ENCODE data around the gene KRTAP10-1. TPM values are rescaled to one million over a fixed set of nuclear protein-coding genes. Genes with fewer than 3 reads are reported as not detected.

The KRTAP10-1 gene
- total RNA-seq, 1 experiment from 2014 or later = not detected

- ChIA-PET CTCF (interaction anchor here (1.1 kb wide), 1 partner anchor 51 kb away, joined by 3 read pairs; no protein-coding TSS in a partner anchor), POLR2A (no interaction called here)
- no peaks in the 10 kb centered on the region for H3K36me3 ChIP-seq (ENCODE audit: control insufficient read depth, insufficient read depth, low read length)
- no TSS peak for BruUV-seq (replicated peaks)
- ATAC-seq (no peak), DNase-seq (ENCODE audit: low read depth, low spot score) (no peak)
- intact Hi-C loops (cut with micrococcal nuclease; ENCODE audit: unreplicated experiment) = no loop called here
- no peaks in the 10 kb centered on the region for H3K4me1 ChIP-seq (ENCODE audit: control insufficient read depth, insufficient read depth, low read length)
- TF ChIP-seq TCF7L2 (IDR thresholded peaks at IDR 0.05; ENCODE audit: low read depth, low read length) (no peak), REST (IDR thresholded peaks at IDR 0.05; ENCODE audit: insufficient read depth in 1 of 2, low read depth in 2 of 2, low read length in 1 of 2) (no peak), POLR2AphosphoS5 (IDR thresholded peaks at IDR 0.05; ENCODE audit: low read depth, low read length) (no peak), SIN3A (IDR thresholded peaks at IDR 0.05; ENCODE audit: borderline replicate concordance, insufficient read depth, low read depth, low read length) (no peak)
- TF ChIP-seq, protein P1, sequence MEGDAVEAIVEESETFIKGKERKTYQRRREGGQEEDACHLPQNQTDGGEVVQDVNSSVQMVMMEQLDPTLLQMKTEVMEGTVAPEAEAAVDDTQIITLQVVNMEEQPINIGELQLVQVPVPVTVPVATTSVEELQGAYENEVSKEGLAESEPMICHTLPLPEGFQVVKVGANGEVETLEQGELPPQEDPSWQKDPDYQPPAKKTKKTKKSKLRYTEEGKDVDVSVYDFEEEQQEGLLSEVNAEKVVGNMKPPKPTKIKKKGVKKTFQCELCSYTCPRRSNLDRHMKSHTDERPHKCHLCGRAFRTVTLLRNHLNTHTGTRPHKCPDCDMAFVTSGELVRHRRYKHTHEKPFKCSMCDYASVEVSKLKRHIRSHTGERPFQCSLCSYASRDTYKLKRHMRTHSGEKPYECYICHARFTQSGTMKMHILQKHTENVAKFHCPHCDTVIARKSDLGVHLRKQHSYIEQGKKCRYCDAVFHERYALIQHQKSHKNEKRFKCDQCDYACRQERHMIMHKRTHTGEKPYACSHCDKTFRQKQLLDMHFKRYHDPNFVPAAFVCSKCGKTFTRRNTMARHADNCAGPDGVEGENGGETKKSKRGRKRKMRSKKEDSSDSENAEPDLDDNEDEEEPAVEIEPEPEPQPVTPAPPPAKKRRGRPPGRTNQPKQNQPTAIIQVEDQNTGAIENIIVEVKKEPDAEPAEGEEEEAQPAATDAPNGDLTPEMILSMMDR (IDR thresholded peaks at IDR 0.05) = no peak
- no peaks in the 10 kb centered on the region for H3K9me3 ChIP-seq (ENCODE audit: control insufficient read depth, insufficient read depth, low read depth, low read length)
- in situ Hi-C loops (cut with HindIII; ENCODE audit: low pct_unique_long_range_greater_than_20kb, low sequenced_read_pairs) = no loop called here
- no peak overlapping the region for H3K4me3 ChIP-seq (ENCODE audit: low read depth in 2 of 2, low read length in 2 of 2)
- H3K27ac ChIP-seq (ENCODE audit: low read length) = no peak overlapping the region
- H3K27me3 ChIP-seq (ENCODE audit: control insufficient read depth, insufficient read depth, low read length) = no peaks in the 10 kb centered on the region
Observed at GRCh38 chr21:44530903-44531605, 8.9 kb downstream of the KRTAP10-1 start.

GRCh38 chr21:44530221-44530902 lies 9.6 kb downstream of the KRTAP10-1 start:
- H3K4me1 ChIP-seq (ENCODE audit: control insufficient read depth, insufficient read depth, low read length) = no peaks in the 10 kb centered on the region
- no peaks in the 10 kb centered on the region for H3K27me3 ChIP-seq (ENCODE audit: control insufficient read depth, insufficient read depth, low read length)
- no peak overlapping the region for H3K27ac ChIP-seq (ENCODE audit: low read length)
- no peaks in the 10 kb centered on the region for H3K36me3 ChIP-seq (ENCODE audit: control insufficient read depth, insufficient read depth, low read length)
- POLR2A ChIA-PET = no interaction called here
- BruUV-seq (replicated peaks) = no TSS peak
- TF ChIP-seq, protein P1 (IDR thresholded peaks at IDR 0.05) = no peak
- TF ChIP-seq TCF7L2 (IDR thresholded peaks at IDR 0.05; ENCODE audit: low read depth, low read length) (no peak), REST (IDR thresholded peaks at IDR 0.05; ENCODE audit: insufficient read depth in 1 of 2, low read depth in 2 of 2, low read length in 1 of 2) (no peak), SIN3A (IDR thresholded peaks at IDR 0.05; ENCODE audit: borderline replicate concordance, insufficient read depth, low read depth, low read length) (no peak), POLR2AphosphoS5 (IDR thresholded peaks at IDR 0.05; ENCODE audit: low read depth, low read length) (no peak)
- H3K9me3 ChIP-seq (ENCODE audit: control insufficient read depth, insufficient read depth, low read depth, low read length) = no peaks in the 10 kb centered on the region
- no peak overlapping the region for H3K4me3 ChIP-seq (ENCODE audit: low read depth in 2 of 2, low read length in 2 of 2)
- intact Hi-C loops (cut with micrococcal nuclease; ENCODE audit: unreplicated experiment) = no loop called here
- CTCF ChIA-PET = no interaction called here
- DNase-seq (ENCODE audit: low read depth, low spot score) (no peak), ATAC-seq (no peak)
- in situ Hi-C loops (cut with HindIII; ENCODE audit: low pct_unique_long_range_greater_than_20kb, low sequenced_read_pairs) = no loop called here
